Prostate gland (tissue), 2 donors: Measurements from ENCODE around the gene ACTR1A.

ENCODE experiments used
- POLR2A ChIP-seq: fragments of 450-650 bp; IDR thresholded peaks from one replicate; pipeline ENCODE4 v1.6.1; 2016; ENCODE audit warnings: antibody characterized with exemption, mild to moderate bottlenecking
- POLR2AphosphoS5 ChIP-seq: sonication (generic); formaldehyde crosslinking; IDR thresholded peaks from one replicate; pipeline ENCODE4 v1.6.1; 2017; ENCODE audit warnings: antibody characterized with exemption
- TF ChIP-seq, protein P1 (sequence below), 4 experiments: fragments of 200-600 bp in 2 of 4; fragments of 450-650 bp in 2 of 4; sonication (generic) in 2 of 4; IDR thresholded peaks; 1 replicate in 3 of 4; 2 replicates in 1 of 4; pipeline ENCODE4 v1.5.1; 2016 to 2019; ENCODE audit warnings: antibody characterized with exemption in 4 of 4, mild to moderate bottlenecking in 2 of 4, moderate library complexity in 2 of 4

DNA sequence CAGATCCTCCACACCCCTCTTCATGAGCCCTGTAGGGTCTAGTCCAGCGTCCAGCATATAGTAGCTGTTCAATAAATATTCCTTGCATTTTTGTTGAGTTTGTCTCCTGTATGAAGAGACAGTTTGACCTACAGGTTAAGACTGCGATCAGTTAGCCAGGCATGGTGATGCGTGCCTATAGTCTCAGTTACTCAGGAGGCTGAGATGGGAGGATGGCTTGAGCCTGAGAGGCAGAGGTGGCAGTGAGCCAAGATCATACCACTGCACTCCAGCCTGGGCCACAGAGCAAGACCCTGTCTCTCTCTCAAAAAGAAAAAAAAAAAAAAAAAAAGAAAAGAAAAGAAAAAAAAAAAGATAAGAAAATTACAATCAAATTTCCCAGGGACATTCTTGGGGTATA is 65.0 kb downstream of the ACTR1A start:
- TF ChIP-seq, protein P1, sequence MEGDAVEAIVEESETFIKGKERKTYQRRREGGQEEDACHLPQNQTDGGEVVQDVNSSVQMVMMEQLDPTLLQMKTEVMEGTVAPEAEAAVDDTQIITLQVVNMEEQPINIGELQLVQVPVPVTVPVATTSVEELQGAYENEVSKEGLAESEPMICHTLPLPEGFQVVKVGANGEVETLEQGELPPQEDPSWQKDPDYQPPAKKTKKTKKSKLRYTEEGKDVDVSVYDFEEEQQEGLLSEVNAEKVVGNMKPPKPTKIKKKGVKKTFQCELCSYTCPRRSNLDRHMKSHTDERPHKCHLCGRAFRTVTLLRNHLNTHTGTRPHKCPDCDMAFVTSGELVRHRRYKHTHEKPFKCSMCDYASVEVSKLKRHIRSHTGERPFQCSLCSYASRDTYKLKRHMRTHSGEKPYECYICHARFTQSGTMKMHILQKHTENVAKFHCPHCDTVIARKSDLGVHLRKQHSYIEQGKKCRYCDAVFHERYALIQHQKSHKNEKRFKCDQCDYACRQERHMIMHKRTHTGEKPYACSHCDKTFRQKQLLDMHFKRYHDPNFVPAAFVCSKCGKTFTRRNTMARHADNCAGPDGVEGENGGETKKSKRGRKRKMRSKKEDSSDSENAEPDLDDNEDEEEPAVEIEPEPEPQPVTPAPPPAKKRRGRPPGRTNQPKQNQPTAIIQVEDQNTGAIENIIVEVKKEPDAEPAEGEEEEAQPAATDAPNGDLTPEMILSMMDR (IDR thresholded peaks at IDR 0.05), result no peak
- TF ChIP-seq POLR2AphosphoS5 (no peak), POLR2A (no peak)
